Parathyroid adenoma (tissue), 2 donors: ENCODE measurements around the gene GPR101.

Source experiments
- H2AFZ ChIP-seq: fragments of 300-600 bp; sonication (generic); one replicate; pipeline ENCODE4 v1.7.0; 2017; ENCODE audit warnings: antibody characterized with exemption, mild to moderate bottlenecking
- H3K27ac ChIP-seq: fragments of 300-600 bp; sonication (generic); one replicate; pipeline ENCODE4 v1.7.0; 2017
- H3K27me3 ChIP-seq: fragments of 300-600 bp; sonication (generic); one replicate; pipeline ENCODE4 v1.7.0; 2017; ENCODE audit warnings: low read length; ENCODE audit not compliant: control insufficient read depth, insufficient read depth
- H3K36me3 ChIP-seq: fragments of 300-600 bp; sonication (generic); one replicate; pipeline ENCODE4 v1.7.0; 2017; ENCODE audit warnings: low read length; ENCODE audit not compliant: control insufficient read depth, insufficient read depth
- H3K4me1 ChIP-seq: fragments of 300-600 bp; sonication (generic); one replicate; pipeline ENCODE4 v1.7.0; 2017; ENCODE audit warnings: control low read depth
- H3K4me2 ChIP-seq: fragments of 300-600 bp; sonication (generic); one replicate; pipeline ENCODE4 v1.7.0; 2017; ENCODE audit warnings: low read length
- H3K4me3 ChIP-seq: fragments of 300-600 bp; sonication (generic); one replicate; pipeline ENCODE4 v1.7.0; 2017; ENCODE audit warnings: low read depth, low read length
- H3K79me2 ChIP-seq: fragments of 300-600 bp; sonication (generic); one replicate; pipeline ENCODE4 v1.7.0; 2017; ENCODE audit warnings: control low read depth
- H3K9ac ChIP-seq: fragments of 300-600 bp; sonication (generic); one replicate; pipeline ENCODE4 v1.7.0; 2017; ENCODE audit warnings: mild to moderate bottlenecking
- H3K9me3 ChIP-seq: fragments of 300-600 bp; sonication (generic); one replicate; pipeline ENCODE4 v1.7.0; 2017; ENCODE audit warnings: low read length; ENCODE audit not compliant: control insufficient read depth
- TF ChIP-seq, protein P1 (sequence below): fragments of 300-600 bp; sonication (generic); IDR thresholded peaks from one replicate; pipeline ENCODE4 v1.7.0; 2017; ENCODE audit warnings: antibody characterized with exemption, mild to moderate bottlenecking
- donor health status: primary hyperparathyroidism.

The GPR101 gene

DNA sequence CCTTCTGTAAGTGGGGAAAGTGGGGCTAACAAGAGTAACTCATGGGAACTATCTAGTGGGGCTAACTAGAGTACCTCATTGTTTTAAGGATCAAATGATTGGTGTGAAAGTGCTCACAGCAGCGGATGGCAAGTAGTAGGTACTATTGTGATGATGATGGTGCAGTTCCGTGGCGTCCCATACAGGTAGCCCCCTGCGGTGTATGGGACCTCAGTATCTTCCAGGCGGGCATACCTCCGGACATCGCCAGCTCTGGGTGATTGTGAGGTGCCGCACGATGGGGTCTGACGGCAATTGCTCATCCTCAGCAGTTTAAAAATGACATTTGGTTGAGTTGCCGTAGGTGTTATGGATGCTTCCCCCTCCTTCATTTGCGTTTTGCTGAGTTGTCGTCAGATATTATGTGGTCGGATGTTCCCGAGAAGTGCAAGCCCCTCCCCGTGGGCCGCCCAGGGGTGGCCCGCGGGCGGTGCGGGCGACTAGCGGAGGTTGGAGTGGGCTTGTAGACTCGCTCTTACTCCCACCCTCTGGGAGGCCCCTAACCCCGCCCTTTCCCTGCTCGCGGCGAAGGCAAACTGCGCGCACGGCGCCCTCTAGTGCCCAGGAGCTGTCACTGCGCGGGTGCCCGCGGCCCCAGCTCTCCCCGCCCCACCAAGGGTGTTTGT, 18.3 kb upstream of the GPR101 start:
- Histone ChIP-seq H2AFZ (peak overlapping the region; percentile 52), H3K9ac (no peak overlapping the region), H3K9me3 (no peaks in the 10 kb centered on the region), H3K4me2 (peak overlapping the region; percentile 74), H3K4me1 (no peaks in the 10 kb centered on the region), H3K4me3 (peak overlapping the region; percentile 53), H3K27ac (no peak overlapping the region), H3K27me3 (no peaks in the 10 kb centered on the region), H3K79me2 (no peaks in the 10 kb centered on the region), H3K36me3 (no peaks in the 10 kb centered on the region)
- TF ChIP-seq, protein P1, sequence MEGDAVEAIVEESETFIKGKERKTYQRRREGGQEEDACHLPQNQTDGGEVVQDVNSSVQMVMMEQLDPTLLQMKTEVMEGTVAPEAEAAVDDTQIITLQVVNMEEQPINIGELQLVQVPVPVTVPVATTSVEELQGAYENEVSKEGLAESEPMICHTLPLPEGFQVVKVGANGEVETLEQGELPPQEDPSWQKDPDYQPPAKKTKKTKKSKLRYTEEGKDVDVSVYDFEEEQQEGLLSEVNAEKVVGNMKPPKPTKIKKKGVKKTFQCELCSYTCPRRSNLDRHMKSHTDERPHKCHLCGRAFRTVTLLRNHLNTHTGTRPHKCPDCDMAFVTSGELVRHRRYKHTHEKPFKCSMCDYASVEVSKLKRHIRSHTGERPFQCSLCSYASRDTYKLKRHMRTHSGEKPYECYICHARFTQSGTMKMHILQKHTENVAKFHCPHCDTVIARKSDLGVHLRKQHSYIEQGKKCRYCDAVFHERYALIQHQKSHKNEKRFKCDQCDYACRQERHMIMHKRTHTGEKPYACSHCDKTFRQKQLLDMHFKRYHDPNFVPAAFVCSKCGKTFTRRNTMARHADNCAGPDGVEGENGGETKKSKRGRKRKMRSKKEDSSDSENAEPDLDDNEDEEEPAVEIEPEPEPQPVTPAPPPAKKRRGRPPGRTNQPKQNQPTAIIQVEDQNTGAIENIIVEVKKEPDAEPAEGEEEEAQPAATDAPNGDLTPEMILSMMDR, result peak; percentile 76

DNA sequence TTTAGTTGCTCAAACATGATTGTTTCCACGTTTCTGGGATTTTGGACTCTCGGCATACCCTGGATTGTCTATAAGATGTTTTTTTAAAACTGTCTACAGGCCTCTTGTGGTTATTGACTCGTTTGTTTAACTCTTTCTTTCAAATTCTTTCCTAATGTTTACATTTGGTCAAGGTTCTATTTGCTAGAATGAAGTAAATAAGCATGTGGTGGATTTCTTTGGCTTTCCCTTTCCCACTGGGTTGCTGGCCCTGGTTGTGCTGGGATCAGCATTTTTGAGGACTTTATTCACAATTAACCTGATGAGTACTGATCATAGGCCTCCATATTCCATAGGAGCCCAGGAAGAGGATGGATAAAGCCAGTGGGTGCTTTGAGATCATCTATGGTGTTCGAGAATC, 11.1 kb upstream of the GPR101 start:
- Histone ChIP-seq H3K9ac (no peak overlapping the region), H3K36me3 (no peaks in the 10 kb centered on the region), H3K4me3 (no peak overlapping the region), H3K27me3 (no peaks in the 10 kb centered on the region), H3K4me1 (no peaks in the 10 kb centered on the region), H3K9me3 (no peaks in the 10 kb centered on the region), H3K79me2 (no peaks in the 10 kb centered on the region), H3K4me2 (no peak overlapping the region), H3K27ac (no peak overlapping the region), H2AFZ (no peak overlapping the region)
- TF ChIP-seq, protein P1, result no peak

DNA sequence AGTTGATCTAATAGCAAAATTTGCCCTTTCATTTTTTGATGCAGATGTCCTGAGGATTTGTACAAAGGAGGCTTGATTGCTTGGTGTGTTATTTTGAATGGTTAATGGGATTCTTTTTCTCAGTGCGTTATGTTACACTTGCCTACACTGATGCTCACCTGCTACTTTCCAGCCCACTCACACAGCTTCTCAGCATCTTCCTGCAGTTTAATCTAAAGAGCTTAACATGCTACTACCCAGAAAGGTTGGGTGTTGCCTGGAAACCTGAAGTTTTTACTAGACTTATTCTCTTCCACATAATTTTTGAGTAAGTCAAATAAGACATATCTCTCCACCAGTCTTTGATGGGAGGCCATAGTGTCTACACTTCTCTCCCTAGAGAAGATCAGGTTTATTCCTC, 9.9 kb upstream of the GPR101 start:
- Histone ChIP-seq H3K4me3 (no peak overlapping the region), H3K27ac (no peak overlapping the region), H3K27me3 (no peaks in the 10 kb centered on the region), H3K9ac (no peak overlapping the region), H3K79me2 (no peaks in the 10 kb centered on the region), H3K36me3 (no peaks in the 10 kb centered on the region), H3K9me3 (no peaks in the 10 kb centered on the region), H3K4me2 (no peak overlapping the region), H2AFZ (no peak overlapping the region), H3K4me1 (no peaks in the 10 kb centered on the region)
- TF ChIP-seq, protein P1, result no peak

DNA sequence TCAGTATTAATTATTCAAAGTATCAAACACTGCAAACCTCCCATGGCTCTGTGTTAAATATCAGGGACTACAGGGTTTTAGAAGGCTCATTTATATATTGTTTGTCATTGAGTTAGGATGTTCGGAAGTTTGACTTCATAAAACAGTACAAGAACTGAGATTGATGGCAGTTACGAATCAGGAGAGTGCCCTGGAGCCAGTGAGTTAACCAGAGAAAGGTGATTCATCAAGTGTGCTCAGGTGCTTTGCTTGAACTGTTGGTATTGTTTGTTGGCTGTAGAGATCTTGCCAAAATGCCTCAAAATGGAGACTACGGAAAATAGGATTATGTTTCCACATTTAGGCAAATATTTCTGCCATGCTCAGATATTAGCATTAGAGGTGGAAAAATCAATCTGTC, 7.5 kb upstream of the GPR101 start:
- no peak overlapping the region for H3K9ac ChIP-seq
- TF ChIP-seq, protein P1, result no peak
- no peaks in the 10 kb centered on the region for H3K27me3 ChIP-seq
- no peaks in the 10 kb centered on the region for H3K4me1 ChIP-seq
- no peaks in the 10 kb centered on the region for H3K79me2 ChIP-seq
- no peak overlapping the region for H3K4me3 ChIP-seq
- no peak overlapping the region for H3K27ac ChIP-seq
- H2AFZ ChIP-seq, result no peak overlapping the region
- H3K36me3 ChIP-seq, result no peaks in the 10 kb centered on the region
- H3K4me2 ChIP-seq, result no peak overlapping the region
- no peaks in the 10 kb centered on the region for H3K9me3 ChIP-seq
